Measurements from ENCODE around the gene IL36B. TPM values are rescaled to one million over a fixed set of nuclear protein-coding genes. Genes with fewer than 3 reads are reported as not detected.
"Not testable (repeated sequence)": the region's sequence is repeated elsewhere in the genome, so short reads cannot be mapped to it uniquely, and the experiment has no call there.

IL36B gene
- not detected for total RNA-seq
- long read RNA-seq, result 0 reads

- intact Hi-C loops (cut with DNase I), result no loop called here
- no peak for ATAC-seq (ENCODE audit: poor library complexity)
Measured at GRCh38 chr2:113052396-113052917, at the start of gene IL36B. IL36B (minus strand) TSS chr2:113052867.

GRCh38 chr2:113102133-113102532, 49.5 kb upstream of the IL36B start:
- DNase-seq (no peak), ATAC-seq (ENCODE audit: poor library complexity) (no peak)
- intact Hi-C loops (cut with DNase I), result no loop called here

More at GRCh38 chr2:113052396-113052917, at the start of gene IL36B:
- DNase-seq, result no peak

- intact Hi-C loops (cut with DNase I), result no loop called here
- no peak for DNase-seq
- no peak for ATAC-seq (ENCODE audit: poor library complexity)
Measured at GRCh38 chr2:113098532-113098931, 45.9 kb upstream of the IL36B start.

- DNase-seq (no peak), ATAC-seq (ENCODE audit: poor library complexity) (no peak)
- intact Hi-C loops (cut with DNase I), result no loop called here
Measured at GRCh38 chr2:113098041-113098440, 45.4 kb upstream of the IL36B start.

- intact Hi-C loops (cut with DNase I); ATAC-seq (ENCODE audit: poor library complexity); DNase-seq: not testable (repeated sequence)
Measured at GRCh38 chr2:113096842-113097618, 44.4 kb upstream of the IL36B start.

- intact Hi-C loops (cut with DNase I); DNase-seq; ATAC-seq (ENCODE audit: poor library complexity): not testable (repeated sequence)
Measured at GRCh38 chr2:113096306-113096705, 43.6 kb upstream of the IL36B start.

- intact Hi-C loops (cut with DNase I), result no loop called here
- ATAC-seq (ENCODE audit: poor library complexity), result no peak
Measured at GRCh38 chr2:113093613-113093977, 40.9 kb upstream of the IL36B start.

GRCh38 chr2:113092864-113093612, 40.4 kb upstream of the IL36B start:
- no peak for ATAC-seq (ENCODE audit: poor library complexity)
- no peak for DNase-seq
- intact Hi-C loops (cut with DNase I), result no loop called here

More at GRCh38 chr2:113093613-113093977, 40.9 kb upstream of the IL36B start:
- DNase-seq, result no peak

- ATAC-seq (ENCODE audit: poor library complexity) (no peak), DNase-seq (no peak)
- intact Hi-C loops (cut with DNase I), result no loop called here
Measured at GRCh38 chr2:113091231-113091896, 38.7 kb upstream of the IL36B start.

GRCh38 chr2:113089916-113090315, 37.2 kb upstream of the IL36B start:
- DNase-seq (no peak), ATAC-seq (ENCODE audit: poor library complexity) (no peak)
- intact Hi-C loops (cut with DNase I), result no loop called here

GRCh38 chr2:113088213-113088992, 35.7 kb upstream of the IL36B start:
- no peak for ATAC-seq (ENCODE audit: poor library complexity)
- no peak for DNase-seq
- intact Hi-C loops (cut with DNase I), result no loop called here

- no peak for ATAC-seq (ENCODE audit: poor library complexity)
- intact Hi-C loops (cut with DNase I), result no loop called here
- no peak for DNase-seq
Measured at GRCh38 chr2:113085542-113085941, 32.9 kb upstream of the IL36B start.

GRCh38 chr2:113084249-113085000, 31.8 kb upstream of the IL36B start:
- intact Hi-C loops (cut with DNase I), result no loop called here
- ATAC-seq (ENCODE audit: poor library complexity), result no peak

GRCh38 chr2:113083296-113083695, 30.6 kb upstream of the IL36B start:
- no peak for DNase-seq
- intact Hi-C loops (cut with DNase I), result no loop called here
- ATAC-seq (ENCODE audit: poor library complexity), result no peak

More at GRCh38 chr2:113084249-113085000, 31.8 kb upstream of the IL36B start:
- DNase-seq, result no peak

- intact Hi-C loops (cut with DNase I), result no loop called here
- no peak for DNase-seq
- no peak for ATAC-seq (ENCODE audit: poor library complexity)
Measured at GRCh38 chr2:113081488-113082210, 29.0 kb upstream of the IL36B start.

- ATAC-seq (ENCODE audit: poor library complexity) (peak; percentile 68), DNase-seq (no peak)
- intact Hi-C loops (cut with DNase I), result no loop called here
Measured at GRCh38 chr2:113080134-113080533, 27.5 kb upstream of the IL36B start.

GRCh38 chr2:113079131-113079530, 26.5 kb upstream of the IL36B start:
- DNase-seq (no peak), ATAC-seq (ENCODE audit: poor library complexity) (no peak)
- intact Hi-C loops (cut with DNase I), result no loop called here
